Transverse colon (tissue), 4 donors: ENCODE measurements around the gene TSPAN10.

Experiments
- CTCF ChIP-seq, 5 experiments: fragments of 200-600 bp in 3 of 5; fragments of 450-650 bp in 2 of 5; sonication (generic) in 3 of 5; IDR thresholded peaks; 1 replicate in 2 of 5; 2 replicates in 3 of 5; pipeline ENCODE4 v1.5.1; 2016 to 2017; ENCODE audit warnings: antibody characterized with exemption in 5 of 5, inconsistent platforms in 3 of 5, mild to moderate bottlenecking in 2 of 5, moderate library complexity in 1 of 5
- EP300 ChIP-seq: sonication (generic); formaldehyde crosslinking; IDR thresholded peaks from one replicate; pipeline ENCODE4 v1.6.1; 2017; ENCODE audit warnings: antibody characterized with exemption, low read depth
- POLR2A ChIP-seq: fragments of 450-650 bp; IDR thresholded peaks from one replicate; pipeline ENCODE4 v1.6.1; 2016; ENCODE audit warnings: antibody characterized with exemption, mild to moderate bottlenecking, moderate library complexity
- POLR2AphosphoS5 ChIP-seq, 3 donors: sonication (generic); formaldehyde crosslinking; IDR thresholded peaks; one replicate each; pipeline ENCODE4 v1.6.1; 2016; ENCODE audit warnings: antibody characterized with exemption in 3 of 3

- no peak for TF ChIP-seq CTCF (IDR thresholded peaks at IDR 0.05)
- no peak for TF ChIP-seq POLR2AphosphoS5 (IDR thresholded peaks at IDR 0.05)
- no peak for TF ChIP-seq POLR2A
- no peak for TF ChIP-seq EP300
Measured at GRCh38 chr17:81664051-81664470, 27.1 kb downstream of the TSPAN10 start.
